ENCODE results near the gene NOTUM.
"Not testable (repeated sequence)": the region's sequence is repeated elsewhere in the genome, so short reads cannot be mapped to it uniquely, and the experiment has no call there.

The NOTUM gene

DNA sequence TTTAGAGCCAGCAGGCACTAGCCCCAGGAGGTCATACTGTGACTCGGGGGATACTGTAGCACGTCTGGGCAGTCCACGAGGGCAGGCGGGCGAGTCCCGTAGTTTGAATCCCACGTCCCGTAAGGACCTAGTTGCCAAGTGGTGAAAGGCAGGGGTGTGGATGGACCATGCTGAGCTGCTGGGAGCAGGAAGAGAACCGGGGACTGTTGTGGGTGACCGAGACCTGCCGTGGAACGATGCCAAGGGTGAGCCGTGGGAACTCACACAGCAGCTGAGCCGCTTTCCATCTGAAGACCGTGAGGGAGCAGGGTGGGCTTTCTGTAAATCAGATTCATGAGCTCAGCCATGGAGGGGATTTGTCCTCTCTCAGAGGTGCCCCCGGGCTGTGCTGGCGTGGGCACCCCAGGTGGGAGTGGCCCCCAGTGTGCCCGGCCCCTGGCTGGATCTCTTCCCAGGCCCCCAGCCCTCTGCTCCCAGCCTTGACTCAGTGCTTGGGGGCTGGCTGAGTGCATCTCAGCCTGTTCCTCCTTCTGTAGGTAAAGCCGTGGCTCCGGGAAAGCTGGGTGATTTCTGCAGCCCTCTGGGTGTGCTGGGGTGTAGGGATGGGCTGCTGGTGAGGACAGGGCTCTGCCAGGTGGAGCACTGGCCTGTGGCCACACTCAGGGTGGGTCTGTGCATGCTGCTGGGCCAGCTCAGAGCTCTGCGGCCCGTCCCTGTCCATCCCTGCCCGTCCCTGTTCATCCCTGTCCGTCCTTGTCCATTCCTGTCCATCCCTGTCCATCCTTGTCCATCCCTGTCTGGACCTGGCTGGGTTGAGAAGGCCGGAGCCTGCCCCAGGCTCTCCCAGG lies 30.1 kb upstream of the NOTUM start:
- TF ChIP-seq, protein P1, sequence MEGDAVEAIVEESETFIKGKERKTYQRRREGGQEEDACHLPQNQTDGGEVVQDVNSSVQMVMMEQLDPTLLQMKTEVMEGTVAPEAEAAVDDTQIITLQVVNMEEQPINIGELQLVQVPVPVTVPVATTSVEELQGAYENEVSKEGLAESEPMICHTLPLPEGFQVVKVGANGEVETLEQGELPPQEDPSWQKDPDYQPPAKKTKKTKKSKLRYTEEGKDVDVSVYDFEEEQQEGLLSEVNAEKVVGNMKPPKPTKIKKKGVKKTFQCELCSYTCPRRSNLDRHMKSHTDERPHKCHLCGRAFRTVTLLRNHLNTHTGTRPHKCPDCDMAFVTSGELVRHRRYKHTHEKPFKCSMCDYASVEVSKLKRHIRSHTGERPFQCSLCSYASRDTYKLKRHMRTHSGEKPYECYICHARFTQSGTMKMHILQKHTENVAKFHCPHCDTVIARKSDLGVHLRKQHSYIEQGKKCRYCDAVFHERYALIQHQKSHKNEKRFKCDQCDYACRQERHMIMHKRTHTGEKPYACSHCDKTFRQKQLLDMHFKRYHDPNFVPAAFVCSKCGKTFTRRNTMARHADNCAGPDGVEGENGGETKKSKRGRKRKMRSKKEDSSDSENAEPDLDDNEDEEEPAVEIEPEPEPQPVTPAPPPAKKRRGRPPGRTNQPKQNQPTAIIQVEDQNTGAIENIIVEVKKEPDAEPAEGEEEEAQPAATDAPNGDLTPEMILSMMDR (IDR thresholded peaks at IDR 0.05; ENCODE audit: low read depth, low read length) = no peak
- no peak overlapping the region for H3K4me3 ChIP-seq (ENCODE audit: low read depth, low read length)

DNA sequence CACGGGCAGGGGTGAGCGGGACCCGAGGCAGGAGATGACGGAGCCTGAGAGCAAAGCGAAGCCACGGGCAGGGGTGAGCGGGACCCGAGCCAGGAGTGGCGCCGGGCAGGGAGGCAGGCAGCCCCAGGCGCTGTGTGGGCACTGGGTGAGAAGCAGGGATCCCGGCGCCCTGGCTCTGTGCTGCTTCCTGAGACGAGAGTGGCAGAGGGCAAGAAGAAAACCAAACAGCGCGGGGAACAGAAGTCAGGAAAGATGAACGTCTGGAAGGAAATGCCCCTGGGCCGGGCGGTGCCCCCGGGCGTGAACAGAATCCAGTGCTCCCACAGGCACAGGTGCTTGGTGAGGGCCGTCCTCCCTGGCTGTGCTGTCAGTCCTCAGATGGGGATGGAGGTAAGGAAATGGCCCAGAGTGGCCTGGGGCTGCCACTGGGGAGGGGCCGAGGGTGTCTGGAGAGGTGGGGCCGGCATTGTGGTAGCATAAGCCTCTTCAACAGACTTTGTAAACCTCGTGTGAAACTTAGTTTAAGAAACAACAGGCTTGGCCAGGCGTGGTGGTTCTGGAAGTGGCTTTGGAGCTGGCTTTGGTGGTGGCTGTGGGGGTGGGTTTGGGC lies 26.3 kb upstream of the NOTUM start:
- TF ChIP-seq, protein P1 (IDR thresholded peaks at IDR 0.05; ENCODE audit: low read depth, low read length) = no peak

DNA sequence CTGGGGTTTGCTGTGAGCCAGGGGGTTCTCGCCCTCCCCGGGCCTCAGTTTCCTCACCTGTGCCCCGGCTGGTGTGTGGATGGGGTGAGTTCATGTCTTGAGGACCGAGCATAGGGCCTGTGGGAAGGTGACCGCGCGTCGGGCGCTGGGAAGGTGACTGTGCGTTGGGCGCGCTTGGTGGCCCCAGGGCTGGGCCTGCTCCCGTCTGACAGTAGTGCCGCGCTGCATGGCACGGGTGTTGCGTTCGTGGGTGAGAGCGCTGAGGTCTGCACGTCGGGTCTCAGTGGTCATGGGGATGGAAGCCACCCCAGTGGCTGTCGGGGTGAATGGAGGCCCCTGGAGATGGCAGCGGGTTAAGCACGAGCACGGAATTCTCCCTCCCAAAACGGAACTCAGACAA lies 25.6 kb upstream of the NOTUM start:
- H3K4me3 ChIP-seq (ENCODE audit: low read depth, low read length) = no peak overlapping the region

More for the DNA sequence above, 26.3 kb upstream of the NOTUM start:
- no peak overlapping the region for H3K4me3 ChIP-seq (ENCODE audit: low read depth, low read length)

DNA sequence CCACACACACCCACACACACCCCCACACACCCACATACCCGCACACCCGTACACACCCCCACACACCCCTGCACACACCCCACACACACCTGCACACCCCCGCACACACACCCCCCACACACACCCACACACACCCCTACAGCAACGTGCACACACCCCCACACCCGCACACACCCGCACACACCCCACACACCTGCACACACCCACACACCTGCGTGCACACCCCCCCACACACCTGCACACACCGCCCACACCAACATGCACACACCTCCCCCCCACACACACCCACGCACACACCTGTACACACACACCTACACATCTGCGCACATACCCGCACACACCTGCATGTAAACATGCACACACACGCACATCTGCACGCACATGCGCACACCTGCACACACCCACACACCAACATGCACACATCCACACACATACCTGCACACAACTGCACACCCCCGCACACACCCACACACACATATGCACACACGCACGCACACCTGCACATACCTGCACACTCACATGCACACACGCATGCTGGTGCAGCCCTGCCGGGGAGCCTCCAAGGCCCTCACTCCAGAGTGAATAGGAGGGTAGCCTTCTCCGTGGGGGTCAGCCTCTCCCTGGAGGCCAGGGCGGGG lies 23.9 kb upstream of the NOTUM start:
- H3K4me3 ChIP-seq (ENCODE audit: low read depth, low read length) = no peak overlapping the region
- TF ChIP-seq, protein P1 (IDR thresholded peaks at IDR 0.05; ENCODE audit: low read depth, low read length) = no peak

More for the DNA sequence above, 25.6 kb upstream of the NOTUM start:
- TF ChIP-seq, protein P1 (IDR thresholded peaks at IDR 0.05; ENCODE audit: low read depth, low read length) = no peak

DNA sequence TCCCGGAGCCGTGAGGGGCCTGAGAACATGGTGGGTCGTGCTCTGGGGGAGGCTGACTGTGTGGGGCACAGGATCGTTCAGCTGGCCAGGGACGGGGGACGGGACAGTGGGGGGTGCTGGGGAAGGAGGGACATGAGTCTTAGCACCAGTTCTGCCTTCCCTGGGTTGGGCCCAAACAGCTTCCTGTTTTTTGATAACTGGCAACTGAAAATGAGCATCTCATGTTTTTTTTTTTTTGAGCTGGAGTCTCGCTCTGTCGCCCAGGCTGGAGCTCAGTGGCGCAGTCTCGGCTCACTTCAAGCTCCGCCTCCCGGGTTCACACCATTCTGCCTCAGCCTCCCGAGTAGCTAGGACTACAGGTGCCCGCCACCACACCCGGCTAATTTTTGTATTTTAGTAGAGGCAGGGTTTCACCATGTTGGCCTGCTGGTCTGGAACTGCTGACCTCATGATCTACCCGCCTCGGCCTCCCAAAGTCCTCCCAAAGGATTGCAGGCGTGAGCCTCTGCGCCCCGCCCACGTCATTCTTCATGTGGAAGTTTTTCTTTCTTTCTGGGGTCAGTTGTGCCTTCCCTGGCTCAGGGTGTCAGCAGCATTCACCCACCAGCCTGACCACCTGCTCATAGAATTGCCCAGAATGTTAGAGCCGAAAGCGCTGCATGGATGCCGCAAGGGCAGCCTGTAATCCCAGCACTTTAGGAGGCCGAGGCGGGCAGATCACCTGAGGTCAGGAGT lies 22.8 kb upstream of the NOTUM start:
- TF ChIP-seq, protein P1 (IDR thresholded peaks at IDR 0.05; ENCODE audit: low read depth, low read length) = no peak
- H3K4me3 ChIP-seq (ENCODE audit: low read depth, low read length) = no peak overlapping the region

DNA sequence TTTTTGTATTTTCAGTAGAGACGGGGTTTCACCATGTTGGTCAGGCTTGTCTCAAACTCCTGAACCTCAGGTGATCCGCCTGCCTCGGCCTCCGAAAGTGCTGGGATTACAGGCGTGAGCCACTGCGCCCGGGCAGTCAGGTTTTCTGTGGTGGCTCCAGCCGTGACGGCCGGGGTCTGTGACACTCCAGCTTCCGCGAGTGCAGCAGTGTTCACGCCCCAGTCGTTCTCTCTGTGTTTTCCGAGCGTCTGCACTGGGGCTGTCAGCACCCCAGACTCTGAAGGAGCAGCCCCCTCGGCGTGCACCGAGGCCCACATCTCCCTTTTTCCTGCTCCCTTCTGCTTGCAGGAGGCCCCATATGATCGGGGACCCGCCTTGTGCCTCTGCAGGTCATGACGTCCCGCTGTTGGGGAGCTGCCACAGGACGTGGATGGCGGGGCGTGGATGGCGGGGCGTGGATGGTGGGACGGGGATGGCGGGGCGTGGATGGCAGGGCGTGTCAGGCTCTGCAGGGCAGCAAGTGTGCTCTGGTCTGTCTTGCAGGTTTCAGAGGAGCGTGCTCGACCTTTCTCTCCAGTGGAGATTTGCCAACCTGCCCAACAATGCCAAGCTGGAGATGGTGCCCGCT lies 22.1 kb upstream of the NOTUM start:
- TF ChIP-seq, protein P1 (IDR thresholded peaks at IDR 0.05; ENCODE audit: low read depth, low read length) = no peak

DNA sequence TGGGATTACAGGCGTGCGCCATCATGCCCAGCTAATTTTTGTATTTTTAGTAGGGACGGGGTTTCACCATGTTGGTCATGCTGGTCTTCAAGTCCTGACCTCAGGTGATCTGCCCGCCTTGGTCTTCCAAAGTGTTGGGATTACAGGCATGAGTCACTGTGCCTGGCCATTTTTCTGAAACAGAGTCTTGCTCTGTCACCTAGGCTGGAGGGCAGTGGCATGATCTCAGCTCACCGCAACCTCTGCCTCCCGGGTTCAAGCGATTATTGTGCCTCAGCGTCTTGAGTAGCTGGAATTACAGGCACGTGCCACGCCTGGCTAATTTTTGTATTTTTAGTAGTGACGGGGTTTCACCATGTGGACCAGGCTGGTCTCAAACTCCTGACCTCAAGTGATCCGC lies 20.5 kb upstream of the NOTUM start:
- H3K4me3 ChIP-seq (ENCODE audit: low read depth, low read length) = not testable (repeated sequence)

More for the DNA sequence above, 22.1 kb upstream of the NOTUM start:
- no peak overlapping the region for H3K4me3 ChIP-seq (ENCODE audit: low read depth, low read length)
